Activated CD4-positive, CD25-positive, alpha-beta regulatory T cell treated with anti-CD3 and anti-CD28 coated beads, Interleukin-2, amount 50 U/mL, for 24 hours (primary cell): ENCODE results near the gene MAP3K1.
"Not testable (repeated sequence)": the region's sequence is repeated elsewhere in the genome, so short reads cannot be mapped to it uniquely, and the experiment has no call there.

Experiments used
- ATAC-seq, 2 donors: fragments of 150-1000 bp; cut with Tn5 transposase; one replicate each; pipeline ENCODE4 v1.10.0; 2021; ENCODE audit warnings: mild to moderate bottlenecking in 1 of 2, moderate library complexity in 1 of 2

MAP3K1 gene

GRCh38 chr5:56816546-56817081, 1.3 kb downstream of the MAP3K1 start:
- peak; percentile 45 to 50 for ATAC-seq

- ATAC-seq: no peak
These were observed 2.1 kb downstream of the MAP3K1 start for GRCh38 chr5:56817263-56818014.

GRCh38 chr5:56818450-56819037, 3.2 kb downstream of the MAP3K1 start:
- ATAC-seq: no peak

GRCh38 chr5:56819060-56819881, 3.9 kb downstream of the MAP3K1 start:
- no peak for ATAC-seq

- ATAC-seq: not testable (repeated sequence)
These were observed 6.5 kb downstream of the MAP3K1 start for GRCh38 chr5:56821868-56822267.

- no peak for ATAC-seq
These were observed 7.6 kb downstream of the MAP3K1 start for GRCh38 chr5:56822981-56823380.

- no peak for ATAC-seq
These were observed 8.7 kb downstream of the MAP3K1 start for GRCh38 chr5:56824019-56824418.

GRCh38 chr5:56825222-56825824, 10.0 kb downstream of the MAP3K1 start:
- ATAC-seq: no peak

- no peak for ATAC-seq
These were observed 11.7 kb downstream of the MAP3K1 start for GRCh38 chr5:56827049-56827448.

- ATAC-seq: no peak
These were observed 12.6 kb downstream of the MAP3K1 start for GRCh38 chr5:56827924-56828323.

- peak; percentile 95 for ATAC-seq
These were observed 14.0 kb downstream of the MAP3K1 start for GRCh38 chr5:56829137-56829908.

- ATAC-seq: no peak
These were observed 16.4 kb downstream of the MAP3K1 start for GRCh38 chr5:56831773-56832172.

- peak; percentile 30 to 52 for ATAC-seq
These were observed 18.0 kb downstream of the MAP3K1 start for GRCh38 chr5:56833325-56833724.

- ATAC-seq: no peak
These were observed 22.0 kb downstream of the MAP3K1 start for GRCh38 chr5:56837381-56837780.

- peak; percentile 65 to 67 for ATAC-seq
These were observed 22.6 kb downstream of the MAP3K1 start for GRCh38 chr5:56837956-56838355.

- ATAC-seq: peak; percentile 73 to 75
These were observed 23.2 kb downstream of the MAP3K1 start for GRCh38 chr5:56838409-56839039.

GRCh38 chr5:56839062-56839461, 23.7 kb downstream of the MAP3K1 start:
- ATAC-seq: no peak

- ATAC-seq: no peak
These were observed 25.2 kb downstream of the MAP3K1 start for GRCh38 chr5:56840597-56840996.

GRCh38 chr5:56845277-56845676, 29.9 kb downstream of the MAP3K1 start:
- ATAC-seq: no peak

GRCh38 chr5:56845904-56846480, 30.6 kb downstream of the MAP3K1 start:
- ATAC-seq: peak in 1 of 2 donors; percentile 14

- no peak for ATAC-seq
These were observed 32.9 kb downstream of the MAP3K1 start for GRCh38 chr5:56848206-56848605.
